HG02884 (cell line): Measurements from ENCODE around the gene UNC5A.
"Not testable (repeated sequence)": the region's sequence is repeated elsewhere in the genome, so short reads cannot be mapped to it uniquely, and the experiment has no call there.

Source experiments
- ATAC-seq: cut with Tn5 transposase; IDR thresholded peaks from one replicate; pipeline ENCODE4 v1.9.1; 2021; ENCODE audit warnings: mild to moderate bottlenecking, moderate library complexity; ENCODE audit not compliant: unreplicated experiment

The UNC5A gene

GRCh38 chr5:176861276-176861675 lies 50.9 kb downstream of the UNC5A start:
- ATAC-seq: no peak

- no peak for ATAC-seq
These were observed 52.1 kb downstream of the UNC5A start for GRCh38 chr5:176862330-176862995.

- ATAC-seq: no peak
These were observed 52.8 kb downstream of the UNC5A start for GRCh38 chr5:176863041-176863764.

- ATAC-seq: no peak
These were observed 53.4 kb downstream of the UNC5A start for GRCh38 chr5:176863765-176864098.

- ATAC-seq: no peak
These were observed 54.4 kb downstream of the UNC5A start for GRCh38 chr5:176864755-176865154.

- no peak for ATAC-seq
These were observed 55.6 kb downstream of the UNC5A start for GRCh38 chr5:176865964-176866363.

GRCh38 chr5:176866707-176867310 lies 56.5 kb downstream of the UNC5A start:
- no peak for ATAC-seq

- no peak for ATAC-seq
These were observed 57.8 kb downstream of the UNC5A start for GRCh38 chr5:176868126-176868525.

- no peak for ATAC-seq
These were observed 58.4 kb downstream of the UNC5A start for GRCh38 chr5:176868731-176869130.

- no peak for ATAC-seq
These were observed 59.2 kb downstream of the UNC5A start for GRCh38 chr5:176869501-176870109.

- no peak for ATAC-seq
These were observed 59.8 kb downstream of the UNC5A start for GRCh38 chr5:176870110-176870591.

- ATAC-seq: not testable (repeated sequence)
These were observed 60.3 kb downstream of the UNC5A start for GRCh38 chr5:176870644-176871043.

GRCh38 chr5:176872586-176872985 lies 62.2 kb downstream of the UNC5A start:
- not testable (repeated sequence) for ATAC-seq

- not testable (repeated sequence) for ATAC-seq
These were observed 62.7 kb downstream of the UNC5A start for GRCh38 chr5:176873011-176873410.

GRCh38 chr5:176873541-176874172 lies 63.3 kb downstream of the UNC5A start:
- ATAC-seq: no peak

- no peak for ATAC-seq
These were observed 63.9 kb downstream of the UNC5A start for GRCh38 chr5:176874198-176874780.

GRCh38 chr5:176875014-176875550 lies 64.7 kb downstream of the UNC5A start:
- ATAC-seq: no peak

GRCh38 chr5:176875783-176876505 lies 65.6 kb downstream of the UNC5A start:
- no peak for ATAC-seq

GRCh38 chr5:176876506-176877431 lies 66.4 kb downstream of the UNC5A start:
- ATAC-seq: no peak
